Amniotic epithelial cell (primary cell): ENCODE measurements around the gene POLR3E.
"Not testable (repeated sequence)": the region's sequence is repeated elsewhere in the genome, so short reads cannot be mapped to it uniquely, and the experiment has no call there.

ENCODE experiments used
- DNase-seq: peaks from one replicate; pipeline ENCODE4 v3.0.0-alpha.2; 2010; ENCODE audit warnings: low read depth

POLR3E gene

GRCh38 chr16:22336581-22336980 lies 39.4 kb downstream of the POLR3E start:
- no peak for DNase-seq

GRCh38 chr16:22337045-22337444 lies 39.8 kb downstream of the POLR3E start:
- DNase-seq: no peak

GRCh38 chr16:22337849-22338635 lies 40.8 kb downstream of the POLR3E start:
- DNase-seq: no peak

DNA sequence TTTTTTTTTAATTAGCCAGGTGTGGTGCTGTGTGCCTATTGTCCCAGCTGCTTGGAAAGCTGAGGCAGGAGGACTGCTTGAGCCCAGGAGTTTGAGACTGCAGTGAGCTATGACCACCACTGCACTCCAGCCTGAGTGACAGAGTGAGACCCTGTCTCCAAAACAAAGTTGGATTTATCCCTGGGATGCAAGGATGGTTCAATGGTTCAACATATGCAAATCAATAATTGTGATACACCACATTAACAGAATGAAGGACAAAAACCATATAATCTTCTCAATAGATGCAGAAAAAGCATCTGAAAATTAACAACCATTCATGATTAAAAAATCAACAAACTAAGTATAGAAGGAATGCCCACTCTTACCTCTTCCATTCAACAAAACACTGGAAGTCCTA lies 43.7 kb downstream of the POLR3E start:
- DNase-seq: no peak

DNA sequence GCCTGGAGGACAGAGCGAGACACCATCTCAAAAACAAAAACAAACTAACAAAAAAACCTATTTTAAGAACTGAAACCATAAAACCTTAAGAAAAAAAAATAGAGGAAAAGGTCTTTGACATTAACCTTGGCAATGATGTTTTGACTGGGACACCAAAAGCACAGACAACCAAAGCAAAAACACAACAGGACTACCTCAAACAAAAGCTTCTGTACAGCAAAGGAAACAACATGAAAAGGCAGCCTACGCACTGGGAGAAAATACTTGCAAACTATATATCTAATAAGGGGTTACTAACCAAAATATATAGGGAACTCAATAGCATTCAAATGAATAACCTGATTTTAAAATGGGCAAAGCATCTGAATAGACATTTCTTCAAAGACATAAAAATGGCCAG lies 44.9 kb downstream of the POLR3E start:
- DNase-seq: no peak

DNA sequence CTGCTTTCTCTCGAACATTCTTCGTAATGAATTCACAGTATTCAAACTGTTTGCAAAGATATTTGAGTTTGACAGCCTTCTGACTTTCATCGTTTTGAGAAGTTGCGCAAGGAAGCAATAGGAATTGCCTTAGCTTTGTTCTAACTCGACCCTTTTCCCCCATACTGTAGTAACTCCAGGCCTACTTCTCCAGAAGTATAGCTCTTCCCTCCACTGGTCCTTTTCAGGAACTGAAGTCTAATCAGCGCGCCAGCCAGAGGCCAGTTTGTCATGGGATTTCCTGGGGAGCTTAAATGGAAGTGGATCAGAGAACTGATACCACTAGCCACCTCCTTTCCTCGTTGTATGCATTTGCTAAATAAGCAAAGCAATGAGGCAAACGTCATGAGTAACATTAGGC lies 49.3 kb downstream of the POLR3E start:
- no peak for DNase-seq

GRCh38 chr16:22347100-22347820 lies 50.1 kb downstream of the POLR3E start:
- no peak for DNase-seq

DNA sequence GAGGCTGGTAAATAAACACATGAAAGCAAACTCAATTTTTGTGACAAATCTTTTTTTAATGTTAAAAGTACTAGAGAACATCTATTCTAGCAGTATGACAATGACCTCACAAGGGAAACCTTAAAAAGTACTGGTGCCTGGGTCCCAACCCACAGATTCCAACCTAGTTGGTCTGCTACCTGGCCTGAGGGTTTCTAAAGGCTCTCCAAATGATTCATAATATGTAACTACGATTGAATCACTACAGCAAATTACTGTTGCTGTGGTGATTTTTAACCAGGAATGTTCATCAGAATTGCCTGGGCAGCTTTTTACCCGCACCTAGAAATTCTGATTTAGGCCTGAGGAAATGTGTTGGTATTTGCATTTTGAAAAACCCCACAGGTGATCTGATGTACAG lies 51.1 kb downstream of the POLR3E start:
- no peak for DNase-seq

DNA sequence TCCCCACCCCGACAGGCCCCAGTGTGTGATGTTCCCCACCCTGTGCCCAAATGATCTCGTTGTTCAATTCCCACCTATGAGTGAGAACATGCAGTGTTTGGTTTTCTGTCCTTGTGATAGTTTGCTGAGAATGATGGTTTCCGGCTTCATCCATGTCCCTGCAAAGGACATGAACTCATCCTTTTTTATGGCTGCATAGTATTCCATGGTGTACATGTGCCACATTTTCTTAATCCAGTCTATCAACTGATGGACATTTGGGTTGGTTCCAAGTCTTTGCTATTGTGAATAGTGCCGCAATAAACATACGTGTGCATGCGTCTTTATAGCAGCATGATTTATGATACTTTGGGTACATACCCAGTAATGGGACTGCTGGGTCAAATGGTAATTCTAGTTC lies 53.8 kb downstream of the POLR3E start:
- not testable (repeated sequence) for DNase-seq

- no peak for DNase-seq
Observed at GRCh38 chr16:22352140-22352539, 54.9 kb downstream of the POLR3E start.

GRCh38 chr16:22352723-22353122 lies 55.5 kb downstream of the POLR3E start:
- DNase-seq: no peak

GRCh38 chr16:22353191-22353919 lies 56.1 kb downstream of the POLR3E start:
- peak; percentile 93 for DNase-seq

DNA sequence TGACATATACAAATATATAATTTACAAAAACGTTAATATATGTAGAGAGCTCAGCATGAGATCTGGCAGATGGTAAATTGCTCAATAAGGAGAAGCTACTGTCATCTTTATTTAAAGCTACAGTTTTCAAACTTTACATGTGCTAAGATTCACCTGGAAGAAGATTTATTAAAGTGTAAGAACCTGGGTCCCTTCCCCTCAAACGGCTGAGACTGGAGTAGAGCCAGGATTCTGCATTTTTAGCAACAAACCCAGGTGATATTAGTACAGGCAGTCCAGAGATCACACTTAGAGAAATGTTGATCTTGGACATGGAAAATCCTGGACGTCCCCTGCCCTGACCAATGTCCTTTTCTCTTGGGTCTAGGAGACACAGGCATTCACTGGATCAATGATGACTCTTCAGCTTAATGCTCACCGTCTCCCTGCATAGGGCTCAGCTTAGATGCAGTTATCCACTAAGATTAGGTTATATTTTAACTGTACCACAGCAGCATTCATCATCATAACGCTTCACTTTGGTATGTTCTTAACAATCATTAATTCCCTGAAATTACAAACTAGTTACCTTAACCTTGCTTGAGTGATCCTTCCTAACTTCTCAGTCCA lies 56.8 kb downstream of the POLR3E start:
- no peak for DNase-seq

GRCh38 chr16:22355487-22355908 lies 58.3 kb downstream of the POLR3E start:
- DNase-seq: no peak

GRCh38 chr16:22356930-22357634 lies 59.9 kb downstream of the POLR3E start:
- no peak for DNase-seq

DNA sequence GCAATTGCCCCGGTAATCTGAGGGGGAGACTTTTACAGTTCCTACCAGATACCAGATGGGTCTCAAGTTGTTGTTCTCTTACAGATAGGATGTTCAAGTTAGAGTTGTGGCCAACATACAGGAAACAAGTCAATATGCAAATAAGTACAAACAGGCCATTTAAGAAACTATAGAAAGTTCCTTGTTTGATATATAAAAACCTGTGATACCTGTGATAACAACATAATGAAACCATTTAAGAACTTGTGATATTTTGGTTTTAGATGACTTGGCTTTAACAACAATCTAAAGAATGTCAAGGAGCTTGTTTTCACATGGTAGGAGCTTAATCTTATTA lies 60.4 kb downstream of the POLR3E start:
- DNase-seq: no peak

- DNase-seq: no peak
Observed at GRCh38 chr16:22358000-22358399, 60.8 kb downstream of the POLR3E start.

GRCh38 chr16:22359679-22360078 lies 62.5 kb downstream of the POLR3E start:
- no peak for DNase-seq

- DNase-seq: no peak
Observed at GRCh38 chr16:22360963-22361659, 63.9 kb downstream of the POLR3E start.

DNA sequence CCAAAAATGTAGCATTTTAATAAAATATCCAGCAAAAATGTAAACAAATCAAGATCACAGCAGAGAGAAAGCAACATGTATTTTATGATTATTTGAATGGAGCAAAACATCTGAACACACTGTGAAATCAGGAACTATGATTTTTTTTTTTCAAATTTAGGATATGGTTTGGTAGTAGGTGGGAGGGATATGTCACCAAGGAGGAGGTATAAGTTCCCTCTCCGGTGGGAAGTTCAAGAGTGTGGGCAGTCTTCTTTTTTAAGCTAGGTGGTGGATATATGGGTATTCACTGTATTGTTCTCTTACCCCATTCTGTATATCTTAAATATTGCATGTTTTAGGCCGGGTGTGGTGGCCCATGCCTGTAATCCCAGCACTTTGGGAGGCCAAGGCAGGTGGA lies 67.0 kb downstream of the POLR3E start:
- no peak for DNase-seq

DNA sequence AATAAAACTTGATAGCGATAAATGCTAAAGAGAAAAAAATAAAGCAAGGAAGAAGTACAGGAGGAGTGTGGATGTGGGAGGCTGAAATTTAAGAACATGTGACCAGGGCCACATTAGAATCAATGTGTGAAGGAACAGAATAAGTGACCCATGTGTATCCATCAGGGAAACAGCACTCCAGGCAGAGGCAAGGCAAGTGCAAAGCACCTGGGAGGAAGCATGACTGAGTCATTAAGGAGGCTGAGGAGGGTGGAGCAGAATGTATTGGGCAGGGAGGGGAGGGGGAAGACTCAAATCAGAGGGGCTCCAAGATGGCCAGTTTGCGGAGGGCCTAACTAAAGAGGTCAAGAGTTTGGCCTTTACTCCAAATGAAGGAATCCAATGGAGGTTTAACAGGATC lies 69.2 kb downstream of the POLR3E start:
- no peak for DNase-seq
